Kidney (tissue), 14 donors: Measurements from ENCODE around the gene RNF40. TPM values are rescaled to one million over a fixed set of nuclear protein-coding genes. Genes with fewer than 3 reads are reported as not detected.

Experiments used
- DNase-seq, 5 donors: peaks; one replicate each; pipeline ENCODE4 v3.0.0-alpha.2; 2013 to 2020
- FAIRE-seq: peaks from 2 replicates; lab custom pipeline; 2012; peaks lifted over from hg19 to GRCh38; lab: Jason Lieb, UNC
- H3K27ac ChIP-seq, 2 donors: one replicate each; pipeline ENCODE4 v1.7.0; 2013; ENCODE audit warnings: low read depth in 2 of 2, low read length in 2 of 2, inconsistent platforms in 1 of 2
- H3K27me3 ChIP-seq: one replicate; pipeline ENCODE4 v1.7.1; 2013; ENCODE audit warnings: low read length, inconsistent platforms; ENCODE audit not compliant: control insufficient read depth, insufficient read depth
- H3K36me3 ChIP-seq, 3 donors: one replicate each; pipeline versions ENCODE4 v1.7.0 to v1.7.1; 2013; ENCODE audit warnings: low read length in 3 of 3, control low read depth in 1 of 3, inconsistent platforms in 1 of 3; ENCODE audit not compliant: insufficient read depth in 3 of 3, control insufficient read depth in 2 of 3
- H3K4me1 ChIP-seq, 3 donors: one replicate each; pipeline versions ENCODE4 v1.7.0 to v1.7.1; 2013; ENCODE audit warnings: low read length in 3 of 3, inconsistent platforms in 1 of 3, low read depth in 1 of 3; ENCODE audit not compliant: control insufficient read depth in 2 of 3, insufficient read depth in 2 of 3
- H3K4me3 ChIP-seq, 3 donors: one replicate each; pipeline versions ENCODE4 v1.7.0 to v1.8.1; 2013; ENCODE audit warnings: low read length in 3 of 3, control low read depth in 1 of 3, inconsistent platforms in 1 of 3
- H3K9ac ChIP-seq, 3 donors: one replicate each; pipeline versions ENCODE4 v1.7.0 to v1.7.1; 2013; ENCODE audit warnings: low read length in 3 of 3, control low read depth in 1 of 3, inconsistent platforms in 1 of 3
- H3K9me3 ChIP-seq, 3 donors: one replicate each; pipeline versions ENCODE4 v1.7.0 to v1.7.1; 2013; ENCODE audit warnings: low read length in 3 of 3, control low read depth in 1 of 3, inconsistent platforms in 1 of 3; ENCODE audit not compliant: control insufficient read depth in 2 of 3, insufficient read depth in 1 of 3
- CTCF ChIP-seq: IDR thresholded peaks from 3 replicates; pipeline ENCODE4 v1.5.1; 2012; ENCODE audit warnings: mild to moderate bottlenecking, moderate library complexity, borderline replicate concordance; ENCODE audit not compliant: insufficient read depth; ENCODE audit errors: extremely low read depth
- intact Hi-C: fragments of 100-400 bp; cut with DNase I; formaldehyde crosslinking; loops from one replicate; pipeline ENCODE4 v1.11.1; 2022
- polyA plus RNA-seq: library from polyadenylated mRNA; stranded (reverse); fragments of 350-450 nt; fragmentation: Illumina TruSeq; extraction: RNeasy Lipid Tissue Mini Kit (QIAGEN cat#74804); gene quantifications from one replicate; pipeline ENCODE4 v1.2.3, GENCODE V29; 2014; ENCODE audit warnings: low read depth, low replicate concordance; ENCODE audit not compliant: insufficient read depth
- total RNA-seq: library from RNA; stranded (reverse); fragmentation: NEBNext Ultra II Directional; extraction: Animal tissue kit (Norgen Biotek cat#: 25700); gene quantifications from one replicate; pipeline ENCODE4 v1.2.1, GENCODE V29; 2021
- donor health status: control.
- donor health status: control.
- donor health status: control.
- donor health status: control.
- donor health status: control.
- donor health status: DM: yes; HTN: yes; CAD: no.
- donor health status: Normal renal cell carcinoma (clear cell type).

RNF40 gene
- total and polyA plus RNA-seq, 2 donors from 2014 or later: 74.3 to 109 TPM

GRCh38 chr16:30724641-30725417 is 37.3 kb upstream of the RNF40 start:
- Histone ChIP-seq H3K27me3 (no peaks in the 10 kb centered on the region), H3K4me3 (no peak overlapping the region), H3K9ac (no peak overlapping the region), H3K4me1 (peaks cover 0 to 2% (median 0%) of the 10 kb centered on the region in 3 donors), H3K27ac (no peak overlapping the region), H3K9me3 (no peaks in the 10 kb centered on the region), H3K36me3 (peaks cover 5 to 60% (median 49%) of the 10 kb centered on the region in 3 donors)
- FAIRE-seq: no peak
- no peak for TF ChIP-seq CTCF
- intact Hi-C loops: no loop called here
- peak in 1 of 5 donors; percentile 76 for DNase-seq

- DNase-seq (no peak), FAIRE-seq (no peak)
- no peak overlapping the region for H3K9ac ChIP-seq
Observed at GRCh38 chr16:30725418-30725792, 36.7 kb upstream of the RNF40 start.

GRCh38 chr16:30728321-30728720 is 33.8 kb upstream of the RNF40 start:
- intact Hi-C loops: no loop called here
- DNase-seq (no peak), FAIRE-seq (no peak)
- H3K4me1 ChIP-seq: peaks cover 0 to 2% (median 0%) of the 10 kb centered on the region in 3 donors
- H3K27me3 ChIP-seq: no peaks in the 10 kb centered on the region
- no peaks in the 10 kb centered on the region for H3K9me3 ChIP-seq
- no peak overlapping the region for H3K27ac ChIP-seq
- no peak overlapping the region for H3K9ac ChIP-seq
- H3K4me3 ChIP-seq: no peak overlapping the region
- TF ChIP-seq CTCF: no peak
- H3K36me3 ChIP-seq: peaks cover 5 to 45% (median 30%) of the 10 kb centered on the region in 3 donors

More at GRCh38 chr16:30725418-30725792, 36.7 kb upstream of the RNF40 start:
- H3K4me1 ChIP-seq: peaks cover 0 to 2% (median 0%) of the 10 kb centered on the region in 3 donors
- H3K9me3 ChIP-seq: no peaks in the 10 kb centered on the region
- no peak overlapping the region for H3K4me3 ChIP-seq
- intact Hi-C loops: no loop called here
- H3K27ac ChIP-seq: no peak overlapping the region
- no peak for TF ChIP-seq CTCF
- H3K36me3 ChIP-seq: peaks cover 6 to 59% (median 46%) of the 10 kb centered on the region in 3 donors
- H3K27me3 ChIP-seq: no peaks in the 10 kb centered on the region
